Spleen (tissue), 11 donors: Measurements from ENCODE around the gene GRAMD2A. TPM values are rescaled to one million over a fixed set of nuclear protein-coding genes. Genes with fewer than 3 reads are reported as not detected.

Source experiments
- DNase-seq: peaks from one replicate; pipeline ENCODE4 v3.0.0-alpha.2; 2020
- H3K27ac ChIP-seq, 8 donors: fragments of 200-600 bp; sonication (generic) in 7 of 8; 1 replicate in 4 of 8; 2 replicates in 4 of 8; pipeline versions ENCODE4 v1.5.0 to v1.8.0; 2016 to 2021; ENCODE audit warnings: inconsistent platforms in 4 of 8, mild to moderate bottlenecking in 4 of 8, moderate library complexity in 1 of 8
- H3K27me3 ChIP-seq, 7 donors: fragments of 200-600 bp; sonication (generic) in 6 of 7; replicated peaks in 1 of 7; 1 replicate in 4 of 7; 2 replicates in 3 of 7; pipeline versions ENCODE4 v1.5.0 to v1.8.0; 2016 to 2021; ENCODE audit warnings: inconsistent platforms in 3 of 7, mild to moderate bottlenecking in 1 of 7
- H3K36me3 ChIP-seq, 6 donors: fragments of 200-600 bp; sonication (generic) in 5 of 6; 1 replicate in 4 of 6; 2 replicates in 2 of 6; pipeline versions ENCODE4 v1.5.0 to v1.8.0; 2016 to 2021; ENCODE audit warnings: inconsistent platforms in 2 of 6
- H3K4me1 ChIP-seq, 6 donors: fragments of 200-600 bp; sonication (generic) in 5 of 6; 1 replicate in 3 of 6; 2 replicates in 3 of 6; pipeline versions ENCODE4 v1.5.0 to v1.8.0; 2016 to 2021; ENCODE audit warnings: inconsistent platforms in 3 of 6
- H3K4me3 ChIP-seq, 8 donors: fragments of 200-600 bp; sonication (generic) in 7 of 8; 1 replicate in 4 of 8; 2 replicates in 4 of 8; pipeline versions ENCODE4 v1.5.0 to v1.8.0; 2016 to 2021; ENCODE audit warnings: inconsistent platforms in 4 of 8, mild to moderate bottlenecking in 4 of 8, moderate library complexity in 2 of 8
- H3K9me3 ChIP-seq, 8 donors: fragments of 200-600 bp; sonication (generic) in 7 of 8; 1 replicate in 4 of 8; 2 replicates in 4 of 8; pipeline versions ENCODE4 v1.5.0 to v1.8.0; 2016 to 2021; ENCODE audit warnings: inconsistent platforms in 4 of 8
- CTCF ChIP-seq, 11 experiments: fragments of 200-600 bp in 7 of 11; fragments of 450-650 bp in 4 of 11; sonication (generic) in 4 of 11; IDR thresholded peaks in 8 of 11; conservative IDR thresholded peaks in 3 of 11; 1 replicate in 7 of 11; 2 replicates in 4 of 11; pipeline versions ENCODE4 v1.4.0 to v1.8.0; 2016 to 2021; ENCODE audit warnings: antibody characterized with exemption in 11 of 11, inconsistent platforms in 4 of 11, mild to moderate bottlenecking in 1 of 11
- POLR2A ChIP-seq, 3 donors: fragments of 450-650 bp; IDR thresholded peaks; one replicate each; pipeline ENCODE4 v1.5.1; 2017; ENCODE audit warnings: antibody characterized with exemption in 3 of 3, mild to moderate bottlenecking in 1 of 3
- POLR2AphosphoS5 ChIP-seq, 3 donors: sonication (generic); formaldehyde crosslinking; IDR thresholded peaks; one replicate each; pipeline ENCODE4 v1.5.1; 2017; ENCODE audit warnings: antibody characterized with exemption in 3 of 3
- WGBS, 5 donors: extraction: QIAGEN DNeasy Blood & Tissue Kit in 3 of 5; methylation state at CpG; one replicate each; pipeline versions ENCODE4 v1.1.5 to v1.1.7; 2013 to 2018; 5-methylcytosine and 5-hydroxymethylcytosine counted together
- intact Hi-C: fragments of 100-400 bp; cut with DNase I; formaldehyde crosslinking; loops from one replicate; pipeline ENCODE4 v1.15.0; 2023; ENCODE audit warnings: low total_unique reads
- polyA plus RNA-seq, 3 donors: library from polyadenylated mRNA; stranded (reverse); fragments of 200-250 nt; gene quantifications; one replicate each; pipeline ENCODE4 v1.2.1, GENCODE V29; 2013
- total RNA-seq, 7 donors: library from RNA; depleted of rRNA in 3 of 7; stranded (reverse); fragments of >200 nt in 3 of 7; fragmentation: NEBNext Ultra II Directional in 4 of 7; extraction: Animal tissue kit (Norgen Biotek cat#: 25700) in 4 of 7; gene quantifications; one replicate each; pipeline versions ENCODE4 v1.1.0 to v1.2.1, GENCODE V29; 2016 to 2021
- donor health status: healthy with polysubstance abuse.
- donor health status: DM: no; HTN: no; CAD: no; lungs with moderate emphysema.
- donor health status: DM: no; HTN: no; CAD: no.
- donor health status: Bipolar disorder and iron deficiency.
- donor health status: healthy.
- donor health status: DM: no; HTN: no; CAD: no.
- donor health status: DM: yes; HTN: yes; CAD: no.

Gene GRAMD2A
- total and polyA plus RNA-seq, 10 donors, result 0.03 to 0.34 (median 0.09) TPM; not detected in 6

- TF ChIP-seq POLR2AphosphoS5 (IDR thresholded peaks at IDR 0.05), result peak in 1 of 3 donors; percentile 21
- TF ChIP-seq POLR2A (IDR thresholded peaks at IDR 0.05), result no peak
- H3K36me3 ChIP-seq, result peaks cover 8 to 100% (median 99%) of the 10 kb centered on the region in 6 donors
- H3K4me3 ChIP-seq, result no peak overlapping the region
- H3K4me1 ChIP-seq, result peaks cover 0 to 18% (median 3%) of the 10 kb centered on the region in 6 donors
- H3K27ac ChIP-seq, result no peak overlapping the region
- H3K27me3 ChIP-seq, result no peaks in the 10 kb centered on the region
- no peaks in the 10 kb centered on the region for H3K9me3 ChIP-seq
- WGBS, 5 donors, result 89 to 96% (median 93%) methylated on average over 3 to 5 of the region's 5 CpGs
- intact Hi-C loops, result no loop called here
- no peak for DNase-seq
Observed at GRCh38 chr15:72206677-72207000, 9.1 kb upstream of the GRAMD2A start.

- DNase-seq, result no peak
- Histone ChIP-seq H3K36me3 (peaks cover 8 to 100% (median 99%) of the 10 kb centered on the region in 6 donors), H3K9me3 (no peaks in the 10 kb centered on the region), H3K4me1 (peaks cover 0 to 23% (median 5%) of the 10 kb centered on the region in 6 donors), H3K27ac (no peak overlapping the region), H3K4me3 (no peak overlapping the region), H3K27me3 (no peaks in the 10 kb centered on the region)
- 90 to 97% (median 95%) methylated on average over 10 of the region's 10 CpGs for WGBS, 5 donors
- no peak for TF ChIP-seq POLR2A (IDR thresholded peaks at IDR 0.05)
- TF ChIP-seq POLR2AphosphoS5 (IDR thresholded peaks at IDR 0.05), result no peak
- no peak for TF ChIP-seq CTCF (IDR thresholded peaks at IDR 0.05 in 8 of 11, conservative IDR thresholded peaks at IDR 0.05 in 3 of 11)
- intact Hi-C loops, result no loop called here
Observed at GRCh38 chr15:72205896-72206676, 8.5 kb upstream of the GRAMD2A start.

- Histone ChIP-seq H3K27ac (no peak overlapping the region), H3K36me3 (peaks cover 8 to 100% (median 98%) of the 10 kb centered on the region in 6 donors), H3K4me1 (peaks cover 0 to 30% (median 7%) of the 10 kb centered on the region in 6 donors), H3K4me3 (no peak overlapping the region), H3K9me3 (no peaks in the 10 kb centered on the region), H3K27me3 (no peaks in the 10 kb centered on the region)
- TF ChIP-seq POLR2AphosphoS5 (IDR thresholded peaks at IDR 0.05) (no peak), CTCF (IDR thresholded peaks at IDR 0.05 in 8 of 11, conservative IDR thresholded peaks at IDR 0.05 in 3 of 11) (no peak), POLR2A (IDR thresholded peaks at IDR 0.05) (no peak)
- intact Hi-C loops, result no loop called here
- no peak for DNase-seq
- 67 to 89% (median 83%) methylated on average over 2 of the region's 2 CpGs for WGBS, 5 donors
Observed at GRCh38 chr15:72205273-72205672, 7.7 kb upstream of the GRAMD2A start.

GRCh38 chr15:72203507-72203837, 5.9 kb upstream of the GRAMD2A start:
- H3K27ac ChIP-seq, result peak overlapping the region in 1 of 8 donors; percentile 19
- H3K36me3 ChIP-seq, result peaks cover 15 to 100% (median 98%) of the 10 kb centered on the region in 6 donors
- H3K27me3 ChIP-seq, result no peaks in the 10 kb centered on the region
- no peaks in the 10 kb centered on the region for H3K9me3 ChIP-seq
- no peak overlapping the region for H3K4me3 ChIP-seq
- intact Hi-C loops, result no loop called here
- no peak for TF ChIP-seq POLR2A (IDR thresholded peaks at IDR 0.05)
- no peak for TF ChIP-seq CTCF (IDR thresholded peaks at IDR 0.05 in 8 of 11, conservative IDR thresholded peaks at IDR 0.05 in 3 of 11)
- no peak for TF ChIP-seq POLR2AphosphoS5 (IDR thresholded peaks at IDR 0.05)
- WGBS, 5 donors, result 64 to 76% (median 70%) methylated on average over 5 of the region's 5 CpGs
- H3K4me1 ChIP-seq, result peaks cover 0 to 42% (median 8%) of the 10 kb centered on the region in 6 donors
- no peak for DNase-seq
